ENCODE results near the gene ATXN7L3. TPM values are rescaled to one million over a fixed set of nuclear protein-coding genes. Genes with fewer than 3 reads are reported as not detected.

Gene ATXN7L3
- total and polyA plus RNA-seq, 9 of the 15 experiments (the other 6 are each of a cell fraction or from before 2014, with no cell fraction given), result 0.62 to 66.1 (median 33.2) TPM

- BruUV-seq (replicated peaks), result no TSS peak
- ATAC-seq, result no peak
- FAIRE-seq, result no peak
- Histone ChIP-seq H3K4me3 (no peak overlapping the region), H3K4me2 (ENCODE audit: insufficient read depth, low read length) (no peak overlapping the region), H3K36me3 (ENCODE audit: control insufficient read depth, insufficient read depth, low read length) (peaks cover 7% of the 10 kb centered on the region), H3K9me1 (ENCODE audit: control insufficient read depth, insufficient read depth, low read length) (no peaks in the 10 kb centered on the region), H3K79me2 (ENCODE audit: control insufficient read depth, insufficient read depth, low read length) (peaks cover 30% of the 10 kb centered on the region), H3K27ac (ENCODE audit: extremely low read depth, low read depth, low read length) (no peak overlapping the region), H4K20me1 (replicated peaks; ENCODE audit: control insufficient read depth, insufficient read depth, low read length) (no peaks in the 10 kb centered on the region), H3K9ac (ENCODE audit: insufficient read depth in 1 of 2, low read depth in 2 of 2, low read length in 2 of 2) (peak overlapping the region in 1 of 2 experiments; percentile 2; a peak in 2 of 4 replicates), H2AFZ (ENCODE audit: low read depth, low read length) (no peak overlapping the region), H3K9me3 (replicated peaks; ENCODE audit: control insufficient read depth, insufficient read depth, low read depth, low read length) (no peaks in the 10 kb centered on the region), H3K4me1 (replicated peaks in 1 of 2; ENCODE audit: control insufficient read depth in 2 of 2, insufficient read depth in 2 of 2, low read length in 2 of 2) (peaks cover 7 to 35% of the 10 kb centered on the region in 2 experiments), H3K27me3 (ENCODE audit: control insufficient read depth in 2 of 2, insufficient read depth in 2 of 2, low read length in 2 of 2) (no peaks in the 10 kb centered on the region)
- peak in 1 of 4 experiments; percentile 42 for DNase-seq (ENCODE audit: extremely low read depth in 1 of 4, low spot score in 3 of 4)
- ChIA-PET POLR2A (interaction anchor here (1.1 to 2.8 kb wide), 4 partner anchors 8 to 24 kb away, joined by 5 to 16 read pairs (median 6); no protein-coding TSS in a partner anchor), CTCF (ENCODE audit: low intra/inter-chr PET ratio) (no interaction called here)
- WGBS (ENCODE audit: insufficient coverage, low coverage, missing lambda C conversion rate), result 86% methylated on average over 36 of the region's 36 CpGs
- intact Hi-C loops (cut with micrococcal nuclease), result no loop called here
- in situ Hi-C loops (cut with MboI), result no loop called here
- TF ChIP-seq CTCF (IDR thresholded peaks at IDR 0.05 in 2 of 3, conservative IDR thresholded peaks at IDR 0.05 in 1 of 3; ENCODE audit: insufficient read depth in 2 of 3, low read depth in 1 of 3, low read length in 3 of 3) (peak in 2 of 3 experiments; percentile 20 to 47; a peak in 3 of 6 replicates), TEAD4 (IDR thresholded peaks at IDR 0.05; ENCODE audit: low read length) (no peak), TEAD4 (CRISPR knock-in tag; IDR thresholded peaks at IDR 0.05; ENCODE audit: borderline replicate concordance) (no peak), ZBTB33 (CRISPR knock-in tag; IDR thresholded peaks at IDR 0.05) (peak; percentile 99), POLR2G (IDR thresholded peaks at IDR 0.05; ENCODE audit: low read depth, low read length) (peak; percentile 51; the same call in 1 of the 2 replicates), SAFB (IDR thresholded peaks at IDR 0.05; ENCODE audit: borderline replicate concordance, low read depth, low read length) (no peak), ARID4B (CRISPR knock-in tag; IDR thresholded peaks at IDR 0.05) (no peak), CTCFL (IDR thresholded peaks at IDR 0.05; ENCODE audit: borderline replicate concordance, insufficient read depth, low read depth, low read length, poor library complexity, severe bottlenecking) (peak; percentile 10), CSDE1 (IDR thresholded peaks at IDR 0.05) (no peak)
Measured at GRCh38 chr17:44222112-44222869, 22.6 kb upstream of the ATXN7L3 start.

Measured in K562 (cell line).